Neural cell (in vitro differentiated cells): Measurements from ENCODE around the gene SNRPB. TPM values are rescaled to one million over a fixed set of nuclear protein-coding genes. Genes with fewer than 3 reads are reported as not detected.
A peak's percentile ranks its signal among the peaks of the same experiment; 100 is the strongest.

Experiments used
- H2AFZ ChIP-seq: fragments of 200-600, 300-800 bp; sonication (generic), shearing (Covaris generic); 2 replicates; pipeline ENCODE4 v1.6.0; 2014; ENCODE audit warnings: low read depth, mild to moderate bottlenecking, antibody characterized with exemption, low read length, moderate library complexity
- H3F3A ChIP-seq: fragments of 200-600 bp; shearing (Covaris generic); 2 replicates; pipeline ENCODE4 v1.6.1; 2016; ENCODE audit warnings: mild to moderate bottlenecking, moderate library complexity, mixed read lengths, antibody characterized with exemption, low read length; ENCODE audit not compliant: insufficient read depth, poor library complexity, severe bottlenecking
- H3K27ac ChIP-seq: fragments of 200-600, 300-800 bp; sonication (generic), shearing (Covaris generic); 2 replicates; pipeline ENCODE4 v1.5.1; 2014; ENCODE audit warnings: mild to moderate bottlenecking, low read length, moderate library complexity
- H3K27me3 ChIP-seq: fragments of 300-800, 200-600 bp; sonication (generic), shearing (Covaris generic); 2 replicates; pipeline ENCODE4 v1.6.0; 2014; ENCODE audit warnings: mild to moderate bottlenecking, low read depth, low read length, moderate library complexity; ENCODE audit not compliant: insufficient read depth
- H3K36me3 ChIP-seq: fragments of 300-800, 200-600 bp; sonication (generic), shearing (Covaris generic); 2 replicates; pipeline ENCODE4 v1.5.1; 2014; ENCODE audit warnings: mild to moderate bottlenecking, antibody characterized with exemption, low read length, moderate library complexity; ENCODE audit not compliant: insufficient read depth
- H3K4me2 ChIP-seq: fragments of 300-800, 200-600 bp; sonication (generic), shearing (Covaris generic); 2 replicates; pipeline ENCODE4 v1.6.0; 2014; ENCODE audit warnings: mild to moderate bottlenecking, low read length
- H3K4me3 ChIP-seq: fragments of 300-800, 200-600 bp; sonication (generic), shearing (Covaris generic); 2 replicates; pipeline ENCODE4 v1.5.1; 2014; ENCODE audit warnings: mild to moderate bottlenecking, low read length, moderate library complexity
- H3K79me2 ChIP-seq: fragments of 200-600 bp; shearing (Covaris generic); replicated peaks from 2 replicates; pipeline ENCODE4 v1.6.0; 2014; ENCODE audit warnings: mild to moderate bottlenecking, low read length, moderate library complexity; ENCODE audit not compliant: insufficient read depth
- H3K9ac ChIP-seq: fragments of 300-800, 200-600 bp; sonication (generic), shearing (Covaris generic); 2 replicates; pipeline ENCODE4 v1.6.1; 2016; ENCODE audit warnings: mild to moderate bottlenecking, low read length, mixed read lengths
- H3K9me2 ChIP-seq: fragments of 200-600 bp; shearing (Covaris generic); 2 replicates; pipeline ENCODE4 v1.6.1; 2016; ENCODE audit warnings: mild to moderate bottlenecking, low read length, mixed read lengths; ENCODE audit not compliant: insufficient read depth
- H3K9me3 ChIP-seq: fragments of 200-600, 300-800 bp; sonication (generic), shearing (Covaris generic); 2 replicates; pipeline ENCODE4 v1.6.1; 2016; ENCODE audit warnings: mild to moderate bottlenecking, mixed run types, low read length, moderate library complexity, mixed read lengths
- H4K20me1 ChIP-seq: fragments of 200-600 bp; shearing (Covaris generic); 2 replicates; pipeline ENCODE4 v1.6.1; 2016; ENCODE audit warnings: mild to moderate bottlenecking, mixed run types; ENCODE audit not compliant: insufficient read depth
- EP300 ChIP-seq: fragments of 450-650 bp; conservative IDR thresholded peaks from 2 replicates; pipeline ENCODE4 v1.6.1; 2014; ENCODE audit warnings: antibody characterized with exemption, mild to moderate bottlenecking, moderate library complexity; ENCODE audit not compliant: poor library complexity, severe bottlenecking
- EZH2 ChIP-seq: fragments of 200-600, 300-800 bp; shearing (Covaris generic), sonication (generic); IDR thresholded peaks from 2 replicates; pipeline ENCODE4 v1.6.1; 2014; ENCODE audit warnings: antibody characterized with exemption, low read length, borderline replicate concordance, mild to moderate bottlenecking; ENCODE audit not compliant: insufficient read depth, poor library complexity, severe bottlenecking
- MXI1 ChIP-seq: fragments of 450-650 bp; conservative IDR thresholded peaks from 2 replicates; pipeline ENCODE4 v1.6.1; 2014; ENCODE audit warnings: antibody characterized with exemption, mild to moderate bottlenecking; ENCODE audit not compliant: poor library complexity, severe bottlenecking
- POLR2AphosphoS5 ChIP-seq: IDR thresholded peaks from 2 replicates; pipeline ENCODE4 v1.6.1; 2012
- RAD21 ChIP-seq: fragments of 450-650 bp; conservative IDR thresholded peaks from 2 replicates; pipeline ENCODE4 v1.6.1; 2014; ENCODE audit warnings: antibody characterized with exemption, mild to moderate bottlenecking, moderate library complexity
- REST ChIP-seq: IDR thresholded peaks from 2 replicates; pipeline ENCODE4 v1.6.1; 2012; ENCODE audit warnings: borderline replicate concordance
- SMC3 ChIP-seq: fragments of 450-650 bp; conservative IDR thresholded peaks from 2 replicates; pipeline ENCODE4 v1.6.1; 2014; ENCODE audit warnings: antibody characterized with exemption, mild to moderate bottlenecking, moderate library complexity; ENCODE audit not compliant: poor library complexity
- TAF1 ChIP-seq: IDR thresholded peaks from 2 replicates; pipeline ENCODE4 v1.6.1; 2012; ENCODE audit warnings: low read depth
- polyA minus RNA-seq: library from RNA; depleted of rRNA, polyadenylated mRNA; stranded (reverse); fragments of >200 nt; gene quantifications from 2 replicates; pipeline ENCODE4 v1.2.3, GENCODE V29; 2014
- polyA plus RNA-seq: library from polyadenylated mRNA; depleted of rRNA; stranded (reverse); fragments of >200 nt; gene quantifications from 2 replicates; pipeline ENCODE4 v1.2.3, GENCODE V29; 2014
- TF ChIP-seq, protein P1 (sequence below): fragments of 450-650 bp; IDR thresholded peaks from 2 replicates; pipeline ENCODE4 v1.5.1; 2014; ENCODE audit warnings: antibody characterized with exemption, mild to moderate bottlenecking, moderate library complexity; ENCODE audit not compliant: poor library complexity, severe bottlenecking

The SNRPB gene
- polyA plus RNA-seq (289 and 335 TPM in 2 replicates), polyA minus RNA-seq (72.1 and 72.8 TPM in 2 replicates)

GRCh38 chr20:2470423-2471193 lies at the start of gene SNRPB:
Gene SNRPB, minus strand, starts transcription at chr20:2470789. Its CDS starts 99 bp downstream, at chr20:2470690.
- Histone ChIP-seq H3K36me3 (peaks cover 2% of the 10 kb centered on the region), H3K27me3 (no peaks in the 10 kb centered on the region), H3K9me3 (no peaks in the 10 kb centered on the region), H3K79me2 (peaks cover 32% of the 10 kb centered on the region), H3K4me3 (peak within 1 kb of the TSS; percentile 86), H4K20me1 (no peaks in the 10 kb centered on the region), H2AFZ (peak within 1 kb of the TSS; percentile 67), H3K27ac (peak within 1 kb of the TSS; percentile 90), H3K4me2 (peak within 1 kb of the TSS; percentile 88), H3K9me2 (no peaks in the 10 kb centered on the region), H3K9ac (peak within 1 kb of the TSS; percentile 75), H3F3A (no peaks in the 10 kb centered on the region)
- TF ChIP-seq EP300: peak; percentile 74
- TF ChIP-seq POLR2AphosphoS5: peak; percentile 94
- peak; percentile 43 for TF ChIP-seq RAD21
- TF ChIP-seq REST: peak; percentile 92
- TF ChIP-seq, protein P1, sequence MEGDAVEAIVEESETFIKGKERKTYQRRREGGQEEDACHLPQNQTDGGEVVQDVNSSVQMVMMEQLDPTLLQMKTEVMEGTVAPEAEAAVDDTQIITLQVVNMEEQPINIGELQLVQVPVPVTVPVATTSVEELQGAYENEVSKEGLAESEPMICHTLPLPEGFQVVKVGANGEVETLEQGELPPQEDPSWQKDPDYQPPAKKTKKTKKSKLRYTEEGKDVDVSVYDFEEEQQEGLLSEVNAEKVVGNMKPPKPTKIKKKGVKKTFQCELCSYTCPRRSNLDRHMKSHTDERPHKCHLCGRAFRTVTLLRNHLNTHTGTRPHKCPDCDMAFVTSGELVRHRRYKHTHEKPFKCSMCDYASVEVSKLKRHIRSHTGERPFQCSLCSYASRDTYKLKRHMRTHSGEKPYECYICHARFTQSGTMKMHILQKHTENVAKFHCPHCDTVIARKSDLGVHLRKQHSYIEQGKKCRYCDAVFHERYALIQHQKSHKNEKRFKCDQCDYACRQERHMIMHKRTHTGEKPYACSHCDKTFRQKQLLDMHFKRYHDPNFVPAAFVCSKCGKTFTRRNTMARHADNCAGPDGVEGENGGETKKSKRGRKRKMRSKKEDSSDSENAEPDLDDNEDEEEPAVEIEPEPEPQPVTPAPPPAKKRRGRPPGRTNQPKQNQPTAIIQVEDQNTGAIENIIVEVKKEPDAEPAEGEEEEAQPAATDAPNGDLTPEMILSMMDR: no peak
- TF ChIP-seq EZH2: no peak
- peak; percentile 85 for TF ChIP-seq MXI1
- TF ChIP-seq TAF1: peak; percentile 71
- TF ChIP-seq SMC3: peak; percentile 51

DNA sequence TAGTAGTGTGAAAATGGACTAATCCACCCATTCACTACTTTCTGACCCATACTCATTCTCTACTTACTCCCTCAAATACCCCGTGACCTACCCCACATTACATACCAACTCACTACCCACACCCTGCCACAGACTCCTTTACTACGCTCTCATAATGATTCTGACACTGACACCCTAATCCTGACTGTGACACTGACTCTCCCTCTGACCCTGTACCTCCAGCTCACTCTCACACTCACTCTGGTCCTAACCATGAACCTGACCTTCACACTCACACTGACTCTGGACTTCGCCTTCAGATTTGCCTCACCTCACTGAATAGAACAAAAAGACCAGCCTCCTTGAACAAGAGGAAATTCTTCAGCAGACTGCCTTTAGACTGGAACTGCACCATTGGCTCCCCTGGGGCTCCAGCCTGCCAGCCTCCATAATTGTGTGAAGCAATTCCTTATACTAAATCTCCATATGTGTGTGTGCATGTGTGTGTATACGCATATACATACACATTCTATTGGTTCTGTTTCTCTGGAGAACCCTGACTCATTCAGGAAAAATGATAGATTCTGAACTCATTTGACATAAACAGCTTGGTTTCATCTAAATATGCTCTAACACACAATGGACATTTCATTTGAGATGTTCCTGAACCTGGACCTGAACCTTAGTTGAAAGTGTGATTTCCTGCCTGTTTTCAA lies 48.7 kb upstream of the SNRPB start:
- Histone ChIP-seq H3K9me2 (no peaks in the 10 kb centered on the region), H3K27ac (no peak overlapping the region), H3K4me2 (peak overlapping the region; percentile 4), H2AFZ (no peak overlapping the region), H3K27me3 (peaks cover 21% of the 10 kb centered on the region), H4K20me1 (no peaks in the 10 kb centered on the region), H3K9me3 (no peaks in the 10 kb centered on the region), H3K9ac (no peak overlapping the region), H3K4me3 (no peak overlapping the region), H3K79me2 (no peaks in the 10 kb centered on the region), H3K36me3 (no peaks in the 10 kb centered on the region), H3F3A (no peaks in the 10 kb centered on the region)
- TF ChIP-seq EZH2 (no peak), POLR2AphosphoS5 (no peak), REST (no peak), EP300 (no peak), RAD21 (no peak), SMC3 (no peak), TAF1 (no peak), MXI1 (no peak)
- TF ChIP-seq, protein P1: no peak
